IMR-90 (cell line): ENCODE measurements around the gene CDK14. TPM values are rescaled to one million over a fixed set of nuclear protein-coding genes. Genes with fewer than 3 reads are reported as not detected.
A peak's percentile ranks its signal among the peaks of the same experiment; 100 is the strongest.

Experiments used
- ATAC-seq: fragments of 200-7000 bp; cut with Tn5 transposase; 2 replicates; pipeline ENCODE4 v1.9.1; 2020; ENCODE audit warnings: low read depth, mild to moderate bottlenecking, moderate library complexity
- BruUV-seq: library from RNA; stranded (reverse); fragments of 400-500 nt; replicated peaks from 2 replicates; lab custom pipeline; 2021; lab: Mats Ljungman, UMichigan
- CTCF ChIA-PET: fragments of 300-600 bp; formaldehyde crosslinking; extraction: SDS; loops from one replicate; lab custom pipeline; 2021; ENCODE audit warnings: antibody characterized with exemption; lab: Yijun Ruan, JAX
- POLR2A ChIA-PET: fragments of 300-600 bp; sonication (Branson Sonifier 250); formaldehyde crosslinking; loops from one replicate; lab custom pipeline; 2022; ENCODE audit warnings: antibody characterized with exemption; ENCODE audit not compliant: unreplicated experiment; lab: Charles Lee
- DNase-seq: peaks from one replicate; pipeline ENCODE4 v3.0.0; 2013
- H2AFZ ChIP-seq: replicated peaks from 2 replicates; pipeline ENCODE3; 2013; ENCODE audit warnings: low read length, mild to moderate bottlenecking; ENCODE audit not compliant: poor library complexity
- H2AK5ac ChIP-seq: 2 replicates; pipeline ENCODE4 v1.6.1; 2013; ENCODE audit warnings: low read depth, low read length, inconsistent platforms
- H2AK9ac ChIP-seq: replicated peaks from 2 replicates; pipeline ENCODE3; 2013; ENCODE audit warnings: mild to moderate bottlenecking, low read depth, low read length, moderate library complexity; ENCODE audit not compliant: poor library complexity
- H2BK120ac ChIP-seq: 2 replicates; pipeline ENCODE4 v1.6.1; 2013; ENCODE audit warnings: low read depth, low read length, inconsistent platforms
- H2BK15ac ChIP-seq: 3 replicates; pipeline ENCODE4 v1.6.1; 2013; ENCODE audit warnings: low read depth, low read length, inconsistent platforms
- H2BK20ac ChIP-seq: 2 replicates; pipeline ENCODE4 v1.6.1; 2013; ENCODE audit warnings: low read depth, mild to moderate bottlenecking, inconsistent platforms, low read length, moderate library complexity
- H2BK5ac ChIP-seq: 2 replicates; pipeline ENCODE4 v1.6.1; 2013; ENCODE audit warnings: mild to moderate bottlenecking, low read depth, low read length, inconsistent platforms; ENCODE audit not compliant: poor library complexity, severe bottlenecking
- H3K14ac ChIP-seq: replicated peaks from 2 replicates; pipeline ENCODE4 v1.6.1; 2013; ENCODE audit warnings: low read depth, low read length, inconsistent platforms
- H3K18ac ChIP-seq: 2 replicates; pipeline ENCODE4 v1.6.1; 2013; ENCODE audit warnings: low read depth, low read length, control low read depth
- H3K23ac ChIP-seq: 2 replicates; pipeline ENCODE4 v1.6.1; 2013; ENCODE audit warnings: low read depth, low read length, inconsistent platforms
- H3K27ac ChIP-seq: 2 replicates; pipeline ENCODE4 v1.5.1; 2013; ENCODE audit warnings: mild to moderate bottlenecking, control low read depth, low read length; ENCODE audit not compliant: insufficient read depth
- H3K27me3 ChIP-seq: 2 replicates; pipeline ENCODE4 v1.6.1; 2013; ENCODE audit warnings: low read length; ENCODE audit not compliant: control insufficient read depth, insufficient read depth
- H3K36me3 ChIP-seq: 2 replicates; pipeline ENCODE4 v1.6.1; 2013; ENCODE audit warnings: low read length, mixed read lengths; ENCODE audit not compliant: control insufficient read depth, insufficient read depth
- H3K4ac ChIP-seq: 2 replicates; pipeline ENCODE4 v1.6.1; 2013; ENCODE audit warnings: low read depth, low read length, inconsistent platforms
- H3K4me1 ChIP-seq: 2 replicates; pipeline ENCODE4 v1.6.1; 2013; ENCODE audit warnings: low read length, mixed read lengths; ENCODE audit not compliant: control insufficient read depth, insufficient read depth
- H3K4me2 ChIP-seq: 2 replicates; pipeline ENCODE4 v1.6.1; 2013; ENCODE audit warnings: low read depth, mild to moderate bottlenecking, control low read depth, low read length, moderate library complexity
- H3K4me3 ChIP-seq: 2 replicates; pipeline ENCODE4 v1.5.1; 2013; ENCODE audit warnings: low read depth, mild to moderate bottlenecking, control low read depth, low read length, moderate library complexity; ENCODE audit not compliant: insufficient read depth
- H3K56ac ChIP-seq: 2 replicates; pipeline ENCODE4 v1.6.1; 2013; ENCODE audit warnings: low read length, inconsistent platforms; ENCODE audit not compliant: insufficient read depth; ENCODE audit errors: extremely low read depth
- H3K79me1 ChIP-seq, 2 experiments: 2 replicates each; pipeline ENCODE4 v1.6.1; 2013; ENCODE audit warnings: low read length in 2 of 2, inconsistent platforms in 1 of 2, low read depth in 1 of 2
- H3K9ac ChIP-seq: 2 replicates; pipeline ENCODE4 v1.6.1; 2013; ENCODE audit warnings: low read depth, low read length, control low read depth
- H3K9me1 ChIP-seq: 2 replicates; pipeline ENCODE4 v1.6.1; 2013; ENCODE audit warnings: low read length, inconsistent platforms; ENCODE audit not compliant: insufficient read depth
- H3K9me3 ChIP-seq: 2 replicates; pipeline ENCODE4 v1.6.1; 2013; ENCODE audit warnings: low read length; ENCODE audit not compliant: control insufficient read depth, insufficient read depth
- H4K20me1 ChIP-seq: 2 replicates; pipeline ENCODE4 v1.6.1; 2013; ENCODE audit warnings: low read length, inconsistent platforms; ENCODE audit not compliant: insufficient read depth
- H4K5ac ChIP-seq: 2 replicates; pipeline ENCODE4 v1.6.1; 2013; ENCODE audit warnings: mild to moderate bottlenecking, low read depth, low read length, control low read depth
- H4K8ac ChIP-seq, 2 experiments: 2 replicates each; pipeline ENCODE4 v1.6.1; 2013; ENCODE audit warnings: low read depth in 2 of 2, low read length in 2 of 2, control low read depth in 1 of 2, inconsistent platforms in 1 of 2
- H4K91ac ChIP-seq: 2 replicates; pipeline ENCODE4 v1.6.1; 2013; ENCODE audit warnings: low read depth, low read length, inconsistent platforms; ENCODE audit not compliant: insufficient read depth
- RAD21 ChIP-seq: IDR thresholded peaks from 2 replicates; pipeline ENCODE4 v1.6.1; 2012; ENCODE audit warnings: low read length, improper control_type of control experiment
- SMC3 ChIP-seq: fragments of 150-350 bp; IDR thresholded peaks from 2 replicates; pipeline ENCODE4 v1.6.1; 2016; ENCODE audit warnings: low read depth, mild to moderate bottlenecking, antibody characterized with exemption, low read length, moderate library complexity
- WGBS, 2 experiments: methylation state at CpG; one replicate each; pipeline versions ENCODE4 v1.1.5 to v1.1.7; 2013; ENCODE audit warnings: missing lambda C conversion rate in 2 of 2; ENCODE audit not compliant: insufficient read length in 1 of 2; ENCODE audit errors: extremely low coverage in 2 of 2; 5-methylcytosine and 5-hydroxymethylcytosine counted together
- dilution Hi-C: fragments of 300-500 bp; cut with HindIII; formaldehyde crosslinking; loops from one replicate; pipeline ENCODE4 v1.14.3; 2018; ENCODE audit warnings: low sequenced_read_pairs; ENCODE audit not compliant: unreplicated experiment
- in situ Hi-C: fragments of 300-500 bp; cut with MboI; formaldehyde crosslinking; loops from 3 replicates; pipeline ENCODE4 v1.14.3; 2019; ENCODE audit warnings: low sequenced_read_pairs, inconsistent platforms, mixed read lengths
- intact Hi-C: fragments of 100-400 bp; cut with micrococcal nuclease; formaldehyde crosslinking; loops from 2 replicates; pipeline ENCODE4 v1.10.0; 2022
- polyA plus RNA-seq, 3 experiments: library from polyadenylated mRNA; depleted of rRNA; stranded (reverse); fragments of >200 nt; gene quantifications; 2 replicates each; pipeline ENCODE4 v1.2.3, GENCODE V29; 2012; ENCODE audit warnings: low replicate concordance in 1 of 3
- total RNA-seq: library from RNA; depleted of rRNA; stranded (reverse); fragments of >200 nt; gene quantifications from 2 replicates; pipeline ENCODE4 v1.2.3, GENCODE V29; 2012

The CDK14 gene
- total and polyA plus RNA-seq, 2 of the 4 experiments (the other 2 are of a cell fraction): 10.1 to 29.6 TPM

DNA sequence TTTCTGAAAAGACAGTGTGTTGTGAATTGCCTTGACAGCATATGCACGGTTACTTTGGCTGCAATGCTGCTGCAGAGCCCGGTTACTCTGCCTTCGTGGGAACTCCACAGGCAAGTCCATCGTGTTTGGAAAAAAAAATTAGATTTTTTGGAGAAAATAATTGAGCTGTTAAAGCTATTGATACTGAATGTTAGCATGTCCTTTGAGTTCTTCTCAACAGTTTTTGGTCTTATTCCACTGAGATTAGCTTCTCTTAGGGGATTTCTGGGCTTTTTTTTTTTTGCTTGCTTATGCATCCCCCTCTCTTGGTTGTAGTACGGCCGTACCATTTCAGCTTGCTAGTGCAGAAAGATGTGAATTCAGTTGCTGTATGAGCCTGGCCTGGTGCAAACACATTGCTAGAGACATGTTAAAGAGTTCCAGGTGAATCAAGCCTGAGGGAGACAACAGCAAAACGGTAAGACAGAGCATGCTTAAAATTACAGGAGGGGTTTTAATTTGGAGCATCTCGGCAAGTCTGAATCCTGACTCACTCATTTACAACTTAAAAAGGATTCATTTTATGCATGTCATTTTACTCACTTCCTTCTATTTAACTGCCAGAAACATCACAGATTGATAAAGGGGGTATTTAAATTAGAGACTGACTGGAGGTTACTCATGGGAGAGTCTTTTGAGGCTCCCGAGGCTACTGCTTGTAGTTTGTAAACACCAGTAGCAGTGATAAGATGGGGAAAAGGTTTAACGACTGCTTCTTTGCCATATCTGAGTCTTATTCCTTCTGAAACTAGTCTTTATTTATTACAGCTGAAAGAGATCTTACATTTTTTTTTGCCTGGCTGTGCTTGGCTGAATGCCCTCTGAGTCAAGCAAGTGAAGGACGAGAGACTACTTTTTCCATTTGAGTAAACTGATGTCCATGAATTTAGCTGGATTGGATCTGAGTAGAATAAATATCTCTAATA is 113.7 kb downstream of the CDK14 start:
- peak; percentile 36; the same call in 1 of the 2 replicates for ATAC-seq
- Histone ChIP-seq H4K20me1 (peaks cover 25% of the 10 kb centered on the region; the same call in 1 of the 2 replicates), H2AFZ (no peak overlapping the region), H3K9me1 (peaks cover 6% of the 10 kb centered on the region; the same call in 1 of the 2 replicates), H3K23ac (no peak overlapping the region), H2AK9ac (no peak overlapping the region), H2BK20ac (no peak overlapping the region), H4K8ac (no peak overlapping the region), H3K4me1 (peaks cover 12% of the 10 kb centered on the region), H3K14ac (no peak overlapping the region), H3K4me3 (no peak overlapping the region), H3K27me3 (no peaks in the 10 kb centered on the region), H3K18ac (no peak overlapping the region), H4K5ac (no peak overlapping the region), H3K27ac (no peak overlapping the region), H3K4ac (no peak overlapping the region), H2AK5ac (no peak overlapping the region), H3K36me3 (no peaks in the 10 kb centered on the region), H2BK15ac (no peak overlapping the region), H2BK5ac (no peak overlapping the region), H3K56ac (no peak overlapping the region), H3K9me3 (no peaks in the 10 kb centered on the region), H2BK120ac (no peak overlapping the region), H3K4me2 (peak overlapping the region; percentile 65; the same call in 1 of the 2 replicates), H4K91ac (no peak overlapping the region), H3K79me1 (peaks cover 11 to 26% of the 10 kb centered on the region in 2 experiments), H3K9ac (no peak overlapping the region)
- POLR2A ChIA-PET: no interaction called here
- no TSS peak for BruUV-seq
- peak; percentile 78 for DNase-seq
- CTCF ChIA-PET: interaction anchor here (0.7 to 1.1 kb wide), 2 partner anchors 10 to 298 kb away, joined by 3 read pairs; no protein-coding TSS in a partner anchor
- in situ Hi-C loops (no loop called here), intact Hi-C loops (loop anchor here (5.0 kb wide), 2 partner anchors 112 to 323 kb away; partner anchors contain the start of gene CDK14), dilution Hi-C loops (no loop called here)
- TF ChIP-seq RAD21: no peak
- no peak for TF ChIP-seq SMC3
- 34% methylated on average over 4 of the region's 11 CpGs; no CpG with 5 or more reads in 1 of the 2 experiments for WGBS, 2 experiments
